M059J (cell line): ENCODE measurements around the gene DCXR. TPM values are rescaled to one million over a fixed set of nuclear protein-coding genes. Genes with fewer than 3 reads are reported as not detected.
"Not testable (repeated sequence)": the region's sequence is repeated elsewhere in the genome, so short reads cannot be mapped to it uniquely, and the experiment has no call there.

Experiments used
- DNase-seq: peaks from one replicate; pipeline ENCODE4 v3.0.0-alpha.2; 2012; ENCODE audit warnings: low read depth
- total RNA-seq: library from RNA; depleted of rRNA; stranded (reverse); fragments of >200 nt; shearing (Covaris generic); gene quantifications from 2 replicates; pipeline ENCODE4 v1.2.3, GENCODE V29; 2014

The DCXR gene
- total RNA-seq, 1 experiment from 2014 or later = 117 TPM

GRCh38 chr17:82039695-82040299 lies 2.3 kb upstream of the DCXR start:
- DNase-seq = no peak

- DNase-seq = not testable (repeated sequence)
Observed at GRCh38 chr17:82038796-82039409, 1.4 kb upstream of the DCXR start.

- no peak for DNase-seq
Observed at GRCh38 chr17:82037889-82038195, 345 bp upstream of the DCXR start.

- no peak for DNase-seq
Observed at GRCh38 chr17:82036634-82037091, 834 bp downstream of the DCXR start.

- no peak for DNase-seq
Observed at GRCh38 chr17:82035956-82036633, 1.4 kb downstream of the DCXR start.

- no peak for DNase-seq
Observed at GRCh38 chr17:82035488-82035887, 2.0 kb downstream of the DCXR start.

GRCh38 chr17:82034371-82035011 lies 3.0 kb downstream of the DCXR start:
- no peak for DNase-seq

GRCh38 chr17:82033359-82034085 lies 4.0 kb downstream of the DCXR start:
- no peak for DNase-seq

- no peak for DNase-seq
Observed at GRCh38 chr17:82031885-82032627, 5.4 kb downstream of the DCXR start.

GRCh38 chr17:82031303-82031884 lies 6.1 kb downstream of the DCXR start, which contains the start of gene RAC3:
TSS of gene RAC3 (plus strand) at chr17:82031678. CDS start at chr17:82031762, 84 bp downstream.
- peak; percentile 22 for DNase-seq

- DNase-seq = peak; percentile 23
Observed at GRCh38 chr17:82030470-82031302, 6.8 kb downstream of the DCXR start.

- no peak for DNase-seq
Observed at GRCh38 chr17:82029990-82030469, 7.5 kb downstream of the DCXR start.

GRCh38 chr17:82029391-82029790 lies 8.1 kb downstream of the DCXR start:
- peak; percentile 20 for DNase-seq

GRCh38 chr17:82028966-82029365 lies 8.5 kb downstream of the DCXR start:
- DNase-seq = no peak

GRCh38 chr17:82028246-82028645 lies 9.3 kb downstream of the DCXR start:
- DNase-seq = no peak

GRCh38 chr17:82025401-82026107 lies 11.9 kb downstream of the DCXR start:
- no peak for DNase-seq

GRCh38 chr17:82024859-82025258 lies 12.6 kb downstream of the DCXR start:
- DNase-seq = no peak

- peak; percentile 25 for DNase-seq
Observed at GRCh38 chr17:82023447-82024241, 13.9 kb downstream of the DCXR start.
